WERI-Rb-1 (cell line): ENCODE measurements around the gene PSMB10.

Experiments used
- DNase-seq: peaks from one replicate; pipeline ENCODE4 v3.0.0-alpha.2; 2020
- H3K27ac ChIP-seq: fragments of 250-450 bp; sonication (Bioruptor Pico); 2 replicates; pipeline ENCODE4 v1.5.1; 2020; ENCODE audit warnings: mild to moderate bottlenecking, moderate library complexity
- H3K27me3 ChIP-seq: fragments of 250-450 bp; sonication (Bioruptor Pico); 2 replicates; pipeline ENCODE4 v1.5.1; 2021; ENCODE audit warnings: mild to moderate bottlenecking, low read depth, moderate library complexity; ENCODE audit not compliant: insufficient read depth, severe bottlenecking
- H3K36me3 ChIP-seq: fragments of 250-450 bp; sonication (Bioruptor Pico); 2 replicates; pipeline ENCODE4 v1.5.1; 2020; ENCODE audit warnings: mild to moderate bottlenecking, moderate library complexity
- H3K4me3 ChIP-seq: 2 replicates; pipeline ENCODE4 v1.5.1; 2011; ENCODE audit warnings: low read depth, mild to moderate bottlenecking, control low read depth, low read length
- H3K9me3 ChIP-seq: fragments of 250-450 bp; sonication (Bioruptor Pico); 2 replicates; pipeline ENCODE4 v1.5.1; 2021; ENCODE audit warnings: mild to moderate bottlenecking, moderate library complexity; ENCODE audit not compliant: severe bottlenecking
- CTCF ChIP-seq: IDR thresholded peaks from 2 replicates; pipeline ENCODE4 v1.5.1; 2011; ENCODE audit warnings: low read depth, mild to moderate bottlenecking, control low read depth, inconsistent platforms, low read length

Gene PSMB10

DNA sequence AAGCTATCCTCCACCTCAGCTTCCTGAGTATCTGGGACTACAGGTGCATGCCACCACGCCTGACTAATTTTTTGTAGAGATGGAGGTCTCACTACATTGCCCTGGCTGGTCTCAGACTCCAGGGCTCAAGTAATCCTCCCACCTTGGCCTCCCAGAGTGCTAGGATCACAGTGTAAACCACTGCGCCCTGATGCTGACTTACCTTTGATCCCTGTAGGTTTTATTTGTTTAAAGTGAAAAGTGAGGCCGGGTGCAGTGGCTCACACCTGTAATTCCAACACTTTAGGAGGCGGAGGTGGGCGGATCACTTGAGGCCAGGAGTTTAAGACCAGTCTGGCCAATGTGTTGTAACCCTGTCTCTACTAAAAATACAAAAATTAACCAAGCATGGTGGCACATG lies 34.9 kb downstream of the PSMB10 start:
- Histone ChIP-seq H3K36me3 (no peaks in the 10 kb centered on the region; the same call in 1 of the 2 replicates), H3K27me3 (no peaks in the 10 kb centered on the region), H3K4me3 (no peak overlapping the region), H3K27ac (no peak overlapping the region), H3K9me3 (no peaks in the 10 kb centered on the region)
- TF ChIP-seq CTCF: no peak
- DNase-seq: no peak

GRCh38 chr16:67897231-67897630 lies 39.4 kb downstream of the PSMB10 start:
- no peak overlapping the region for H3K27ac ChIP-seq
- H3K36me3 ChIP-seq: no peaks in the 10 kb centered on the region; the same call in 1 of the 2 replicates
- H3K27me3 ChIP-seq: no peaks in the 10 kb centered on the region
- no peak for DNase-seq
- H3K4me3 ChIP-seq: no peak overlapping the region
- no peaks in the 10 kb centered on the region for H3K9me3 ChIP-seq
- TF ChIP-seq CTCF: no peak

DNA sequence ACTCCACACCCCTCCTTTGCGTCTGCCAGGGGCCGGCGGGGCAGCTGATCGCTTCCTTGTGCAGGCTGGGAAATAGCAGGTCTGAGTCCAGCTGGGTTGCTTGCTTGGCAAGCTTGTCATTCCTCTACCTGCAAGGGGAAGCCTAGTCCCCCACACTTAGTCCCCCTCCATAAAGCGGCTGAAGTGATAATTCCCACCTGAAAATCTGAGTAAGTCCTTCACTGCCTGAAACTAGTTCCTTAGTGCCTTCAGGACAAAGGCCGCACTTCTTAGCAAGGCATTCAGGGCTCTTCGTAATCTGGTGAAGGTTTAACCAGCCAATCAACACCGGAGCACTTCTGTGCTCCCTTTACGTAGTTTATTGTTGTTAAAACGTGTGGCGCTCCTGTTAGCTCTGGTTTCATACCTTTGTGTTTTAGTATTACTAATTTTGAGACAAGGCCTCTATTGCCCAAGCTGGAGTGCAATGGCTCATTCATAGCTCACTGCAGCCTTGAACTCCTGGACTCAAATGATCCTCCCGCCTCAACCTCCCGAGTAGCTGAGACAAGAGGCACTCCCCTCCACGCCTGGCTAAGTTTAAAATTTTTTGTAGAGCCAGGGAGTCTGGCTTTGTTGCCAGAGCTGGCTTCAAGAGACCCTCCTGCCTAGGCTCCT lies 42.8 kb downstream of the PSMB10 start:
- Histone ChIP-seq H3K27ac (peak overlapping the region; percentile 93), H3K27me3 (no peaks in the 10 kb centered on the region), H3K36me3 (no peaks in the 10 kb centered on the region; the same call in 1 of the 2 replicates), H3K9me3 (no peaks in the 10 kb centered on the region), H3K4me3 (peak overlapping the region; percentile 88)
- TF ChIP-seq CTCF: no peak
- peak; percentile 58 for DNase-seq

- peak; percentile 97 for DNase-seq
- H3K27me3 ChIP-seq: no peaks in the 10 kb centered on the region
- peak within 1 kb of the TSS; percentile 88 for H3K4me3 ChIP-seq
- H3K9me3 ChIP-seq: no peaks in the 10 kb centered on the region
- peak within 1 kb of the TSS; percentile 93 for H3K27ac ChIP-seq
- no peak for TF ChIP-seq CTCF
- H3K36me3 ChIP-seq: no peaks in the 10 kb centered on the region; the same call in 1 of the 2 replicates
Observed at GRCh38 chr16:67892899-67893742, 43.5 kb downstream of the PSMB10 start, which contains the start of gene PSKH1. Gene PSKH1, plus strand, starts transcription at chr16:67893254. Its CDS starts 15,496 bp downstream, at chr16:67908750.

DNA sequence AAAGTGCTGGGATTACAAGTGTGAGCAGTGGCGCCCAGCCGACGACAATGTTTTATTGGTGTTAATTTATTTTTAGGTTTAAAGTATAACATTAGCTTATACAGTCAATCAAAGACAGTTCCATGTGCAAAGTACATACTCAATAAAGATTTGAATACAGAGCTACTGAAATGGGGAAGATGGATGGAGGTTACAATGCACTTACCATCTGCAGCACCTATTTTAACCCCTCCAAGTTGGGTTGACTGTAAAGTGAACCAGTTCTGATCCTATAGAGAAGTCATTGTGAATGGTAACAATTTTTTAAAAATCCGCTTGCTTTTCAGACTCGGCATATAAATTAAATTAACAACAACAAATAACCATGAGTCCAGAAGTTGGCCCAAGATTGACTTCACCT lies 44.3 kb downstream of the PSMB10 start:
- H3K36me3 ChIP-seq: no peaks in the 10 kb centered on the region; the same call in 1 of the 2 replicates
- peak overlapping the region; percentile 38 for H3K4me3 ChIP-seq
- no peak for DNase-seq
- peak overlapping the region; percentile 52 for H3K27ac ChIP-seq
- H3K9me3 ChIP-seq: no peaks in the 10 kb centered on the region
- no peak for TF ChIP-seq CTCF
- no peaks in the 10 kb centered on the region for H3K27me3 ChIP-seq
